ENCODE results near the gene SHPK.

SHPK gene

DNA sequence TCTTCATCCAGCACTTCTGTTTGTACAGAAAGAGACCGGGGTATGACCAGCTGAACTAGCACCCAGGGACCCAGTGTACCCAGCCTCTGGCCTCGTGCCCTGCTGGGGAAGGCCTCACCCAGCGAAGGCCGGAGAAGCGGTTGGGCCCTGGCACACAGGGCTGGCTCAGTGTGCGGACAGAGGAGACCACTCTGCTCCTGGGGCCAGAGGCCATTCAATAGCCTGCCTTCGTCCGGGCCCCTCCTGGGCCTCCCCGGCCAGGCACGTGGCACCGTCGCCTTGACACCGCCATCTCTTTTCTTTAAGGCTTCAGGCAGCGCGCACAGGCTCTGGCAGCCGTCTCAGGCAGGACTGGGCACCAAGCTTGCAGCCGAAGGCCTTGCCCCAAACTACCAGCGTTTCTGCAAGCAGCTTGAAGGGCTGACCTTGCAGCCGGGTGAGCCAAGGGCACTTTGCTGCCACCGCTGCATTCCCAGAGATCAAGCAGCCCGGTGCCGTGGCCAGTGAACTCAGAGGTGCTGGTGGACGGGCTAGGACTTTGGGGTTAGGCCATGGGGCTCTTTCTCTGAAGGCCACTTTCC is 24.4 kb upstream of the SHPK start:
- no peak for DNase-seq (ENCODE audit: low spot score)

DNA sequence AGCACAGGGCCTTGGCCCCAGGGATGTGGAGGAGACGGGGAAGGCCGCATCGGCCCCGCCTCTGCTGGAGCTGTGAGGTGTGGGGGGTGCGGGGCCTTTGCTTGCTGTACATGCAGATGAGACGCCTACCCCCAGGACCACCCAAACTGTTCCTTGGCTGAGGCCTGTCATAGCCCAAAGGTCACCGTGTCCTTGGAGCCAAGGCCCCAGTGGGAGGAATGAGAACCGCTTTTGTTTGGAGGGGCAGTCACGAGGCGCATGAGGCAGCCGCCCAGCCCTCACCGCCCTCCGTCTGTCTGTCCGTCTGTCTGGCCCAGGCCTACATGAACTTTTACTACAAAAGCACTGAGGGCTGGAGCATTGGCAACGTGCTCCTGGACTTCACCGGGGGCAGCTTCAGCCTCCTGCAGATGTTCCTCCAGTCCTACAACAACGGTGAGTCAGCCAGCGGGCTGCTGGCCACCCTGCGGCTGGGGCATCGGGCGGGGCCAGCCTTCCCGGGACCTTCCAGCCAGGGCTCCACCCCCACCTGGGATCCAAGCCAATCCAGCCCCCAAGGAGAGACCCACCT is 23.6 kb upstream of the SHPK start:
- no peak for DNase-seq (ENCODE audit: low spot score)

- DNase-seq (ENCODE audit: low spot score) = no peak
Observed at GRCh38 chr17:3658784-3659449, 22.9 kb upstream of the SHPK start.

DNA sequence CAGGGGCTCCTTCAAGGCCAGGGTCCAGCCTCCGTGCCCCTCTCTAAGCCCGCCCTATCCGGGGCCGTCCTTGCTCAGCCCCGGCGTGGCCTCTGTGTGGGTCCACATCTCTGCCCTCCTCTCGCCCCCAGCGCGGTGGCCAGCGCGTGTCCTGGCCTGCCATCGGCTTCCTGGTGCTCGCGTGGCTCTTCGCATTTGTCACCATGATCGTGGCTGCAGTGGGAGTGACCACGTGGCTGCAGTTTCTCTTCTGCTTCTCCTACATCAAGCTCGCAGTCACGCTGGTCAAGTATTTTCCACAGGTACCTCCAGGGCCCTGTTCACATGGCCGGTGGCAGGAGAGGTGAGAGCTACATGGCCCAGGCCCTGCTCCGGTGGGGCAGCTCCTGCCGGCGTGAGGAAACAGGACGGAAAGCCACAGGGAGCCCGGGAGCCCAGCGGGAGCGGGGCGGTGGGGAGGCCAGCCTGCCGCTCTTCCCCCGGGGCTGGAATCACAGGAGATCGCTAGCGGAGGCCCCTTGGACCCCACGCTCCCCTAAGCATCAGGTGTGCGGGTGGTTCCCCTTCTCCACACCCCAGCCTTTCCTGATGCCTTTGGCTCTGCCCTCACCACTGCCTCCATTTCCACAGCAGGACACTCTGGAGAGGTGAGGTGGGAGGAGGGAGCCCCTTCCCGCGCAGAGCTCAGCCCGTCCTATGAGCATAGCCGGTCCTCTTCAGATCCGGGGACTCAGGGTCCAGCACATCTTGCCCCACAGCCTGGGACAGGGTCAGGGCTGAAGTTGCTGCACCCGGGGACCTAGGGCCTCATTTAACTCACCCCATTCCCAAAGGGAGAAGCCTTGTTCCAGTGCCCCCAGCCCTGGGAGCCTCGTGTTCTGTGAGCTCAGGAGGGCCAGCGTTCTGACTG is 22.1 kb upstream of the SHPK start:
- DNase-seq (ENCODE audit: low spot score) = no peak

GRCh38 chr17:3657588-3657869 is 21.5 kb upstream of the SHPK start:
- no peak for DNase-seq (ENCODE audit: low spot score)

DNA sequence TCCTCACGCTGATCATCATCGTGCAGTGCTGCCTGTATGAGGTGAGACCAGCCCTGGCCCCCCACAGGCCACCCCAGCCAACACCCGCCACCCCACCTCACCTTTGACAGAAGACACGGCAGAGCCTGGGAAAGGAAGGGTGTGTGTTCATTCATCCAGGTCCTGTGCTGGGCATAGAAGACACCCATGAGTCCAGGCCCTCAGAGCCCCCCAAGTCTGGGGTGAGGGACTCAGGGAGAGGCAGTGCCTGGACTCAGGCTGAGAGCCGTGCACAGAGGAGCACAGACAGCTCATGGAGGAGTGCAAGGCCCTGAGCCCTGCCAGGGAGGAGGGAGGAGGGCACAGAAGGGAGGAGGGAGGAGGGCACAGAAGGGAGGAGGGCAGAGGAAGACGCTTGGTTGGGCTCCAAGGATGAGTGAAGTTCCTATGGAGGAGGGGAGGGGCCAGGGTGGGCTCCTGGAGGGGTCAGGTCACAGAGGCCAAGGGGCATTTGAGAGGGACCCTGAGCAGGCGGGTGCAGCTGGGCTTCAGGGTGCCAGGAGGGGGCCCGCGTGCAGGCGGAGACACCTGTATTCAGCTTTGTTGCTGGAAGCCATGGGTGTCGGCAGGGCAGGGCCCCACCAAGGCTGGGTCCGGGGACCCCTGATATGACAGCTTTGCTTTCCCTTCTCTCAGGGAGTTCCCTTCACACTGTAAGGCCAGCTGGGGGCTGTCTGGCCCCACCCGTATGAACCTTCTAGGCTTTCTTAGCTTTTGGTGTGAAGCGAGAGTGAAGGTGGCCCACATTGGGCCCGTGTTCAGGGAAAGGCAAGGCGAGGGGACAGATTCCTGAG is 20.9 kb upstream of the SHPK start:
- no peak for DNase-seq (ENCODE audit: low spot score)

GRCh38 chr17:3656353-3656752 is 20.3 kb upstream of the SHPK start:
- no peak for DNase-seq (ENCODE audit: low spot score)

DNA sequence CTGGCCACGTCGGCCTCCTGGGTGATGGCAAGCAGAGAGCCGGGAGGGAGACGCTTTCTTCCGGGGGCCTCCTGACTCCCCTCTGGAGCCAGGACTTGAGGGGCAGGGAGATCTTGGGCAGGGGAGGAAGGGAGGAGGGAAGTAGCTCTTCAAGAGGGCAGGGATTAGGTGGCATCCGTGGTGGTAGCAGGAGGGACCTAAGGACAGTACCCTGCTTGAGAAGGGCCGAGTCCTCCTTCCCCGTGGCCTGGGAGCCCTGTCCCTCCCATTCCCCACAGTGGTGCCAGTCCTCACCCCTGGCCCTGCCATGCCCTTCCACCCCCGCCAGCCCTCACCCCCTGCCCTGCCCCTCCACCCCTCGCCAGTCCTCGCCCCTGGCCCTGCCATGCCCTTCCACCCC is 19.7 kb upstream of the SHPK start:
- no peak for DNase-seq (ENCODE audit: low spot score)

GRCh38 chr17:3647769-3648555 is 11.9 kb upstream of the SHPK start:
- peak; percentile 42 for DNase-seq (ENCODE audit: low spot score)

GRCh38 chr17:3647251-3647650 is 11.2 kb upstream of the SHPK start:
- no peak for DNase-seq (ENCODE audit: low spot score)

DNA sequence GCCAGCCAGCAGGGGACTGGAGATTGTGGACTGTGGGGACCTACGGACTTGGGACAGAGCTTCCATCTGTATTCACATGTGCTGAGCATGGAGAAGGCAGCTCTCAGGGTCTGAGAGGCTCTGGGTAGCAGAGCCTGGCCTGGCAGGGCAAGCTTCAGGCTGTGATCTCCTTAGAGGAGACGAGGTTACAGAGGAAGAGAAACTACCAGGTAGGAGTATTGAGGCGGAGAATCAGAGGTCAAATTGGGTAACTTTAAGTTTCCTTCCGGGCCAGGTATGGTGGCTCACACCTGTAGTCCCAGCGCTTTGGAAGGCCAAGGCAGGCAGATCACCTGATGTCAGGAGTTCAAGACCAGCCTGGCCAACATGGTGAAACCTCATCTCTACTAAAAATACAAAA is 9.3 kb upstream of the SHPK start:
- no peak for DNase-seq (ENCODE audit: low spot score)

- DNase-seq (ENCODE audit: low spot score) = no peak
Observed at GRCh38 chr17:3643889-3644349, 7.9 kb upstream of the SHPK start.

DNA sequence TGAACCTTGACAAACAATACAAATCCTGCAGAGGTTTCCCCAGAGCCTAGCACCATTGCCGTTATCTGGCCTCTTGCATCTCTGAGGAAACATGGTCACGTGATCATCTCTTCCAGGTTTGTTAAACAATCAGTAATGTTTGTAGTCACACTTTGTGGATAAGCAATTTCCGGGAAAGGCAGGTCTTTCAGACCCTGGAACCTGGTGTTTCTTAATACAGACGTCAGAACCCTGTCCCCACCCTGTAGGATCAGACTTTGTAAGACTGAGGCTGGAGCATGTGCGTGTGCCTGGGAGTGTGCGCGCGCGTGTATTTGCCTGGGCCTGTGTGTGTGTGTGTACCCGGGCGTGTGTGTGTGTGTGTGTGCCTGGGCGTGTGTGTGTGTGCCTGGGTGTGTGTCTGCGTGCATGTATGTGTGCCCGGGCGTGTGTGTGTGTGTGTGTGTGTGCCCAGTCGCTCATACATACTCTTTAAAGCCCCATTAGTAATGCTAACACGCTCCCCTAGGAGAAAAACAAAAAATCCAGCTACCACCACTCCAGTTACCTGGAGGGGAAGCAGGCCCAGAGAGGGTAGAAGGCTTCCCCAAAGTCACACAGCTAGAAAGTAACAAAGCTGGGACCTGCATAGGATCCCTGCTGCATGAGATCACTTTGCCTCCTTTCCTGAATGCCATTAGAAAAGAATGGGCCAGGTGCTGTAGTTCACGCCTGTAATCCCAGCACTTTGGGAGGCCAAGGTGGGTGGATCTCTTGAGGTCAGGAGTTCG is 5.9 kb upstream of the SHPK start:
- no peak for DNase-seq (ENCODE audit: low spot score)

DNA sequence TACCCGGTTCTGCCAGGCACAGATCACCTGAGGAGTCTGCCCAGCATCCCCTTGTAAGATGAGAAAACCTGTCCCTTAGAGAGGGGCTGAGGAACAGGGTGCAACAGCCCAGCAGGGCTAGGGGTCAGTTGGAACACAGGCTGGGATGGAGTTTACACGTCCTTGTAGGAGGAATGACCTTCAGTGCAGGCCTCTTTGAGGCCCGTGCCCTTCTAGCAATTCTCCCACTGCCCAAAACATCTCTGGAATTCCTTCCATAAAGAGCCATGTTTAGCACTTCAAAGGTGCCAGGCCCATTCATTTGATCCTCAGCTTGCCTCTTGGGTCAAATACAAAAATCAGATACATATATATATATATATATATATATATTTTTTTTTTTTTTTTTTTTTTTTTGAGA is 5.0 kb upstream of the SHPK start:
- no peak for DNase-seq (ENCODE audit: low spot score)

DNA sequence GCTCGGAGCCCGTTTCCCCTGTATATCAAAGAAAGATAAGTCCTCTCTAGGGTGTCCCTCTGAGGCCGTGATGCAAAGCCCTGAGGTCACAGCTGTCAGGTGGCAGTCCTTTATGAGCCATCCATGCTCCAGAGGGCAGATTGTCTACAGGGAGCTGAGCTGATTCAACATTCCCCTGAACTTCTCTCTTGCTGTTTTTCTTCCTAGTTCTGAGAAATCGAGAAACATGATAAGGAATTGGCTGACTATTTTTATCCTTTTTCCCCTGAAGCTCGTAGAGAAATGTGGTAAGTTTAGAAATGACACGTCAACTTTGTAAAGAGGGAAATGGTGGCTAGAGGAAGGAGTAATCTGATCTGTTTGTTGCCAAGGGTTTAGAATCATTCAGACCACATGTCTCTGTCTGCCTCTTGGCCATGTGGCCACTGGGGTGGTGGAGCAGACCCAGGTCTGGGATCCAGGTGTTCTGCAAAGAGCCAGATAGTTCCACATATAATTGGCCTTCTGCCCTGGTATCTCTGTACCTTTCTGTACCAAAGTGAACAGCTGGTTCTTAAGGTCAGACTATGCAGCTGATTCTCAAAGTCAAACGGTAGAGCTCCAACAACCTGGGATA is 4.0 kb upstream of the SHPK start:
- no peak for DNase-seq (ENCODE audit: low spot score)

DNA sequence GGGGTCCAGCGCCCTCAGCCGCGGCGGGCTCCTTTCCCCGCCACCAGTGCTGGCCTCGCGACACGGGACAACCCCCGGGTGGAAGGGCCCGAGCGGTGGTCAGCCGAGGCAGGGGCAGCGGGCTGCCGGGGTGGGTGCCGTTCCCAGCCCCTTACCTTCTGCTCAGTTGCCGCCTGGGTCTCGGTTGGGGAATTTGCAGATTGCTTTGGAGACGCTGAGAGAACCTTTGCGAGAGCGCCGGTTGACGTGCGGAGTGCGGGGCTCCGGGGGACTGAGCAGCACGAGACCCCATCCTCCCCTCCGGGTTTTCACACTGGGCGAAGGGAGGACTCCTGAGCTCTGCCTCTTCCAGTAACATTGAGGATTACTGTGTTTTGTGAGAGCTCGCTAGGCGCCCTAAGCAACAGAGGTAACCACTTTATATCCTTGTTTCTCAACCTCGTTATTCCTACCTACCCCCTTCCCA is 891 bp upstream of the SHPK start:
- no peak for DNase-seq (ENCODE audit: low spot score)

DNA sequence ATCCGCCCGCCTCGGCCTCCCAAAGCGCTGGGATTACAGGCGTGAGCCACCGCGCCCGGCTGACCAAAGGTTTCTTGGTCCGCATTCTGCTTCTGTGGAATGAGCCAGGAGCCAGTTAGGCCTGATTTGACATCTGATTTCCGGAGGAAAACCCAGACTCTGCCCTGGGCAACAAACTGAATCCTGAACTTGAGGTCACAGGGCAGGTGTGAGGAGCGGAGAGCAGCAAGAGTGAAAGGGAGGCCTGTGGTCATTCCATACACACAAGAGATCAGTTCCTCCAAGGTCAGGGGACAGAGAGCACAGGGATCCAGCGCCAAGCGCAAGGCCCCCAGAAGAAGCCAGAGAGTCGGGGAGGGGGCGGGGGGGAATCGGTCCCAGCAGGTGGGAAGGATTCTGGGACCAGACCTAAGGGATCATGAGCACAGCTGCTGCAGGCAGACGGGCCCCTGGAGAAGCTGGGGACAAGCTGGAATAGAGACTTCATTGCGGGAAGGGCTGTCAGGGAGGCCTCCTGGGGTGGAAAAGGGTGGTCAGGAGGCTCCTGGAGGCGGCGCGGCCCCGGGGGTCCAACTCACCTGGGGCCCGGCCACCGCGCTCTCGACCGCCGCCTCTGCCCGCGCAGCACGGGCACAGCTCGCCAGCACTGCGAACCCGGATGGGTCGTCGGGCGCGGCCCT is 436 bp downstream of the SHPK start:
- DNase-seq (ENCODE audit: low spot score) = no peak

DNA sequence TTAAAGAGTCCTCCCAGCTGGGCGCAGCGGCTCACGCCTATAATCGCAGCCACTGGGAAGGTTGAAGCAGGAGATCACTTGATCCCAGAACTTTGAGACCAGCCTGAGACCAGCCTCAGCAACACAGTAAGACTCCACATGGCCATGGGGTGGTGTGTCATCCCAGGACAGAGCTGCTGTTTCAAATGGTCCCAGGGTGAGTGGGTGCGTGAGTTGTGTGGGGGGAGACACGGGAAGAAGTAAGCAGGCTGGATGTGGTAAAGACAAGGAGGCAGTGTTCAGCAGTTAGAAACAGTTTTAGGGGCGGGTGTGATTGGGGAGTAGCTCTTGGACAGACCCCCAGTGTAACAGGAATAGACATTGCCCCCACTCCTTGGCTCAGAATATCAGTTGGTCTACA is 3.8 kb downstream of the SHPK start:
- DNase-seq (ENCODE audit: low spot score) = no peak

- DNase-seq (ENCODE audit: low spot score) = no peak
Observed at GRCh38 chr17:3630781-3631180, 5.3 kb downstream of the SHPK start.
